A172 (cell line): Measurements from ENCODE around the gene ADGRV1. TPM values are rescaled to one million over a fixed set of nuclear protein-coding genes. Genes with fewer than 3 reads are reported as not detected.

Experiments used
- DNase-seq: peaks from one replicate; pipeline ENCODE4 v3.0.0-alpha.2; 2015; ENCODE audit warnings: low spot score
- total RNA-seq: library from RNA; depleted of rRNA; stranded (reverse); fragments of >200 nt; shearing (Covaris generic); gene quantifications from 2 replicates; pipeline ENCODE4 v1.2.3, GENCODE V29; 2014

Gene ADGRV1
- total RNA-seq, 1 experiment from 2014 or later = not detected

- DNase-seq = no peak
Observed at GRCh38 chr5:91139572-91140200, 581.1 kb downstream of the ADGRV1 start.

DNA sequence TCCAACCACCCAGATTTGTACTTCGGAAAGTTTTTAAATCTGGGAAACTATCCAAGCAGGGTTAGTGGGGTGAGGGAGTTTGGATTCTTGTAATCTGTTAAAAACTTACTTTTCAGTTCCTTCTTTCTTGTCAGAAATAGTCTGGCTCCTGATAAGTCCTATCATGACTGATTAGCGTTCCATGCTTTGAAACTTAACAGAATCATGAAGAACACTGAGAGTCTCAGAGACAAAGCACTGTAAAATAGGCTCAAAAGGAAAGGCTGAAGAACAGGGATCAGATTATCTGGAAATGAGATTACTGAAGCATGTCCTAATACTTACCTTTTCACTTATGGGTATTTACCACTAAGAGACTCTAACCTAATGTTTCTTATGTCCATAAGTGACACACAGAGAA lies 582.1 kb downstream of the ADGRV1 start:
- no peak for DNase-seq

GRCh38 chr5:91141642-91142041 lies 583.0 kb downstream of the ADGRV1 start:
- no peak for DNase-seq

DNA sequence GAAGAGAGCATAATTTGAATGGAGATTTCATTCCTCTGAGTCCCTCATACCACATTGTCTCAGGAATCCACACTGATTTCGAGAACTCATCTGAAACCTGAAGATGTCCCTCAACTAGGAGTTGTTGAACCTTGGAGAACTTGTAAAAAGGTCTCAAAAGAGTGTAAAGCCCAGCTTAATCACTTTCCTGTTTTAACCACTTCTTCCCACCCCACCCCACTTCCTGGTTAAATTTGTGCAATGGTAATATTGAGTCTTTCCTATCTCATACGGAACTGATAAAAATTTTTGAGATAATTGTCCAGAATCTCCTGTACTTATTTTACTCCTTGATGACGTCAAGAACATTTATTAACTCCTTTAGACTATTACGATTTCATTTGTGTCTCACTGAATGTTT lies 583.8 kb downstream of the ADGRV1 start:
- DNase-seq = no peak

DNA sequence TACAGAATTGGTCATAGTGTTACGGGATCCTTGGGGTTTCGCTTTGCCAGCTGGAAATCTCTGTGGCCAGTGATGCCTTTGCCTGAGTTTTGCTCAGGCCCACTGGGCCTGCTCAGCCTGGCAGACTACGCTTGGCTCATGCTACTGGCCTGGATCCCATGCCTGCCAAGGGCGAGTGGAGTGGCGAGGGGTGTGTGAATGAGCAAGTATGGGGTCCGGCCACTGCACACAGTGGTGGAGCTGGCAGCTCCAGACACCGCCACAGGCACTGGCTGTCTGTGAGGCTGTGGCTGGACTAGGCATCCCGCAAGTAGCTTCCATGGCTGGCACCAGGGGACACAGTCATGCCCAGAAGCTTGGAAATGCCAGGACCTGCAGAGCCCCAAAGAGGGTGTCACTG lies 584.2 kb downstream of the ADGRV1 start:
- DNase-seq = no peak

DNA sequence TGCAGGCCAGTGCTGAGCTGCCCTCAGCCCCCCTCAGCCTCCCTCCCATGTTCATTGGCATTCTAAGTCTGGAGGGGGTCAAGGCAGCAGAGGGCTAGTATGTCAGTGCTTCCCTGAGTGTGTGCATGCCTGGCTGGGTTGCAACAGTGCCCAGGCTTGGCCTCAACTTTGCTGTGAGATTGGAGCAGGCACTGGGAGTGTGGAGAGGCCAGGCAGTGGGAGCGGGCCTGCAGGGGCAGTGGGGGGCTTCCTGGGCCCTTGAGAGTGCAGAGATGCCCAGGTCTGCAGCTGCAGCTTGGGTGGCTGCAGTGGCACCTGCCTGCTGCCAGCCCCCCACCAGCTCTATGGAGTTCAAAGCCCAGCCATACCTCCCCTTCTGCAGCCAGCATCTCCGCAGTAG lies 585.2 kb downstream of the ADGRV1 start:
- DNase-seq = no peak

- DNase-seq = no peak
Observed at GRCh38 chr5:91144491-91145332, 586.1 kb downstream of the ADGRV1 start.

- DNase-seq = no peak
Observed at GRCh38 chr5:91145333-91145620, 586.7 kb downstream of the ADGRV1 start.

DNA sequence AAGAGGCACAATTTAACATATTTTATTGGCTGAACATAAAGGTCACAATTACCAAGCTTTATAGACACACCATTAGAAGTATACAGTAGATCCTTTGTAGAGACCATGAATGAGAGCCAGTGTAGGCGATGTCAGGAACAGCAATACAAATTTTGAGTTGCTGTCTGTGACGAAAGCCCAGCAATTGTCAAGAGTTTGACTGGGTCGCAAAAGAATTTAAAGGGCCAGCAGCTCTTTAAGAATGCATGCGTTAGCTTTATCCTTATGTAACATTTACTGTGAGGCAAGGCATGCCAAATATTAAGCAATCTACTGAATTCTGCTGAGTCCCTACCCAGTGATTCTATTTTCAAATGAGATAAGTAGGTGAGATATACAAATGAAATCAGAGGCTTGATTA lies 587.6 kb downstream of the ADGRV1 start:
- no peak for DNase-seq

DNA sequence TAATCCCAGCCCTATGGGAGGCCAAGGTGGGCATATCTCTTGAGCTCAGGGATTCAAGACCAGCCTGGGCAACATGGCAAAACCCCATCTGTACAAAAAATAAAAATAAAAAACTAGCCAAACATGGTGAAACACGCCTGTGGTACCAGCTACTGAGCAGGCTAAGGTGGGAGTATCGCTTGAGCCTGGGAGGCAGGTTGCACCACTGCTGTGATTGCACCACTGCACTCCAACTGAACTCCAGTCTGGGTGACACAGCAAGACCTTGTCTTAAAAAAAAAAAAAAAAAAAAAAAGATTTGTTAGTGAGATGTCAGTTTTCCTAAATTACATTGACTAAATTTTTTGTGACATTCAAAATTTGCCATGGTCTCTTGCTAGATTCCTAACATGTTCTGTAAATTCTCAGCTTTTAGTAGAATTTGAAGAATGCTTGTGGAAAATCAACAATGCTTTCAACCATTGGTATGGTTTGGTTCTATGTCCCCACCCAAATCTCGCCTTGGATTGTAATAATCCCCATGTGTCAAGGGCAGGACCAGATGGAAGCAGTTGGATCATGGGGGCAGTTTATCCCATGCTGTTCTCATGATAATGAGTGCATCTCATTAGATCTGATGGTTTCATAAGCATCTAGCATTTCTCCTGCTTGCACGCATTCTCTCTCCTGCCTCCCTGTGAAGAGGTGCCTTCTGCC lies 588.5 kb downstream of the ADGRV1 start:
- no peak for DNase-seq

DNA sequence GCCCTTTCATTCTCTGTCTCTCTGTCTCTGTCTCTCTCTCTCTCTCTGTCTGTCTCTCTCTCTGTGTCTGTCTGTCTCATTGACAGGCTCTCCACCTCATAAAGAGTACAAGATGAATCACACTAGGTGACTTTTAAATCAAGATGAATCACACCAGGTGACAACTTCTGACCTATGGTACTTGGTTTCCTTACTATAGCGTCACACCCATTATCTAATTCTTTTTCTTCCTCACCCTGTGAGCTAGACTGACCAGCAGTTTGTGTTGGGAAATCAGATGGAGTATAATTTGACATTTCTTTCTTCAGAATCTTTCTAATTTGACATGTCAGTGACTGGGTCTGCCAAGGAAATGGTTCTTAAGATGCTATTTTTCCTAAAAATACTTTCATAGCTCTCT lies 591.6 kb downstream of the ADGRV1 start:
- DNase-seq = peak; percentile 34

GRCh38 chr5:91150636-91151035 lies 592.0 kb downstream of the ADGRV1 start:
- DNase-seq = no peak

DNA sequence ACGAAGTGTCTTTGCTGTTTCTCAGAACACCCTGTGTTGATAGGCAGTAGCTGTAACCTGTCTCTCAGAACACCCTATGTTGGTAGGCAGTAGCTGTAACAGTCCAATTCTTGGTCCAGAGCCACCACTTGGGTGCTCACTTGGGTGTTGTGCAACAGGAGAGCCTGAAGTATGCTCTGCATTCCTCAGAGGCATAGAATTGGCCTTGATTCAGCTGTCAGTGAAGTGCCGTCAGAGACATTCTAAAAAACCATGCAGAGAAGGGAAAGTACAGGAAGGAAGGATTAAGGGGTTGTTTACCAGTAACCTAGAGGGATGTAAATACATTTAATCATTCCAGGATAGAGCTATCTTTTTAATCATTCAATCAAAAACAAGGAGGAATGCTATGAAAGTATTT lies 593.4 kb downstream of the ADGRV1 start:
- DNase-seq = peak; percentile 83

- DNase-seq = no peak
Observed at GRCh38 chr5:91154338-91154737, 595.7 kb downstream of the ADGRV1 start.

GRCh38 chr5:91155274-91155673 lies 596.7 kb downstream of the ADGRV1 start:
- DNase-seq = no peak

DNA sequence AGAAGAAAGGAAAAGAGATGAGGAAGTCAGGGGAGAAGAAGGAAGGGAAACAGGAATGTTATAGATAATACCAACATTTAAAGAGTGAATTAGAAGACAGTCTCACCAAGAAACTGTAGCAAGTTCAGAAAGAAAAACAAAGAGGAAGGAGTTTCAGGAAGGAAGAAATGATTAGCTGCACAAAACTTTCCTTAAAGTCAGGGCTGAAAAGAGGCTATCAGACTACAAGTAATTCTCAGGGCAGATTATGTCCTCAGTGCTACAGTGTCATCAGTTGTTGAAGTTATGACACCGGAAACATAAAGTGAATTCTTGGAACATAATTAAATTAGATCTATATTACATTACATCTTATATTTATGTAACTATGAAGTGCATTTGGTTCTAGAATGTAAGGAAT lies 597.6 kb downstream of the ADGRV1 start:
- no peak for DNase-seq

GRCh38 chr5:91158011-91158410 lies 599.4 kb downstream of the ADGRV1 start:
- no peak for DNase-seq

DNA sequence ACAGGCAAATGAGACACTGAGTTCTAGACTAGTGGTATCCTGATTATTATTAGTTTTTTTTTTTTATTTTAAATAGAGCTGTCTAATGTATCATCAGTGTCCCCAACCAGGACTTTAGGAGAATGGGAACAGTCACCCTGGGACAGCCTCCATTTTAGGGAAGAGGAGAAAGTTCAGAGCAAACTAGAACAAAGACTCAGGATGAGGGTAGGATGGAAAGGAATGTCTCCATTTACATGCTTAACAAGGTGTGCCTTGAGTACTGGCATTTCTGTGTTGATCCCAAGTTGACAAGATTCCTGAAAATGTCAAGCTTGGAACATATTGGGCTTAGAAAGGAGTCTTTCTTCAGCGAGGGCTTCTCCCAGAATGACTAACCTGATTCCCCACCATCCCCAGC lies 601.0 kb downstream of the ADGRV1 start:
- DNase-seq = no peak

DNA sequence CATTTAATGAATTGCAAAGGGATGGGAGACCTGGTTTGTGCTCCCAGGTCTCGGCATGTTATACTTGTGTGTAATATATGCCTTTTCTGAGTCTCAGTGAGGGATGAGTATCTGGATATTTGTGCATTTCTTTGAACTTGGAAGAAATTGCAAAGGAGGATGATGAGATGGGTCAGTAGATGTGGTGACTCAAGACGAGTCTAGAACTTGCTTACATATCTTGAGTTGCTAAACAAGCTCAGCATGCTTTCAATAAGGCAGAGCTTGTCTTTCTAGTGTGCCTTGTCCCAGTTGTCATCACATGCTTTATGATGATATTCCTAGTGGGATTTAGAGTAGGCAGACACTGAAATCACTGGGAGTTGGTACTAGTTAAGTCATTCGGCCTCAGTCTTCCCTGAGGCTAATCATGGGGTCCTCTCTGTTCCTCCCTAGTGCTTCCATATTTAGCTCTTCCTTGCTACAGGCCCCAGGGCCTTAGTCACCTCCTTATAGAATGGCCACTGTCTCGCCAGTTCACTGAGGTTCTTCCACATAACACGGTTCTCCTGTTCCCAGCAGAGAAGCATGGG lies 602.2 kb downstream of the ADGRV1 start:
- no peak for DNase-seq

DNA sequence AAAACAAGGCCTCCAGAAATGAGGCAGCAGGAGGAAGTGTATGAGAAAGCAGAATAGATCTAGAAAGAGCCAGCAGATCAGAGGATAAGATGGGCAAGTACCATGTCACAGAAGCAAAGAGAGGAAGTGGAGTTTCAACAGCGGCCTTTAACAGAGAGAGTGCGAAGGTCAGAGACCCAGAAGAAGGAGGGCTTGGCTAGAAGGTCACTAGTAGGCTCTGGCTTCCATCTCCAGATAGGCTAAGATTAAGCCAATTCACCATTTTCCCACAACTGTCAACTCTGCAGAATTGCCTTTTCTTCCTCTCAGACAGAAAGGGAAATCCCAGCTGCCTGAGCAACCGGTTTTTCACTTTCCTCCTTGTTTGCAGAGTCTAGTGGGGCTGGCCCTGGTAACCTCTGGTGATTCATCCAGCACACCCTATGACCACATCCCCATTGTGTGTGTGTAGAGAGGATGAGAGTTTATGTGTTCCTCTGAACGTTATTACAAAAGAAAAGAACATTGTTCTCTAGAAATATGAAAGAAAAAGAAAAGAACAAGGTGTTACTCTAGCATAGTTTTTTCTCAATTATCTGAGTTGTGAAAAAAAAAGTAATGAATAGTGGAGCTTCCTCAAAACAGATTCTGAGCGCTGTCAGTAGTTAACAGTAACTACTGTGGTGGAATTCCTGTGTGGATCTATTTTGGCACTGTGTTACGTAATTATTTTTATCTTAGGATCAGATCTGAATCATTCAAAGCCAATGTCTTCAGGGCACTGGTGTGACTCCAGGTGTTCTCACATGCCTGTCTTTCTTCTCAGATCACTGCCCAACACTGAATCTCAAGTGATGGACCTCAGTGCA lies 604.2 kb downstream of the ADGRV1 start:
- peak; percentile 95 for DNase-seq

DNA sequence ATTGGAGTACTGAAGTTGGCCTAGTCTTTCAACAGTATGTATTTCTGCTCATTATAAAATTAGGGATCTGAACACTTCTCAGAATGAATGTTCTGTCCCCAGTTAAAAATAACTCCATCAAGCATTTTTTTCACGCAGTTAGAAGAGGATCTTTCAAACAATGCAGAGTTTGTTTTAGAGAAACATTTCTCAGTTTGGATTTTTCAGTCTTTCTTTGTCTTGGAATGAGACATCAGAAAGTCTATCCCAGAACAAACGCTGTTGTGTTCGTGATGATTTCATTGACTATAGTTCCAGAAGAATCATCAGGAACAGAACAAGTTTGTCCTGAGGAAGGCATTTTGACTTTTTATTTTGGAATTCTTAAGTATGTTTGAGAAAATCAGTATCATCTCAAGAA lies 605.8 kb downstream of the ADGRV1 start:
- no peak for DNase-seq
